HG03558 (cell line): ENCODE data around the gene TM4SF4.

Source experiments
- ATAC-seq: cut with Tn5 transposase; IDR thresholded peaks from one replicate; pipeline ENCODE4 v1.9.1; 2021; ENCODE audit warnings: moderate number of reproducible peaks; ENCODE audit not compliant: unreplicated experiment; ENCODE audit errors: extremely low read depth

The TM4SF4 gene

DNA sequence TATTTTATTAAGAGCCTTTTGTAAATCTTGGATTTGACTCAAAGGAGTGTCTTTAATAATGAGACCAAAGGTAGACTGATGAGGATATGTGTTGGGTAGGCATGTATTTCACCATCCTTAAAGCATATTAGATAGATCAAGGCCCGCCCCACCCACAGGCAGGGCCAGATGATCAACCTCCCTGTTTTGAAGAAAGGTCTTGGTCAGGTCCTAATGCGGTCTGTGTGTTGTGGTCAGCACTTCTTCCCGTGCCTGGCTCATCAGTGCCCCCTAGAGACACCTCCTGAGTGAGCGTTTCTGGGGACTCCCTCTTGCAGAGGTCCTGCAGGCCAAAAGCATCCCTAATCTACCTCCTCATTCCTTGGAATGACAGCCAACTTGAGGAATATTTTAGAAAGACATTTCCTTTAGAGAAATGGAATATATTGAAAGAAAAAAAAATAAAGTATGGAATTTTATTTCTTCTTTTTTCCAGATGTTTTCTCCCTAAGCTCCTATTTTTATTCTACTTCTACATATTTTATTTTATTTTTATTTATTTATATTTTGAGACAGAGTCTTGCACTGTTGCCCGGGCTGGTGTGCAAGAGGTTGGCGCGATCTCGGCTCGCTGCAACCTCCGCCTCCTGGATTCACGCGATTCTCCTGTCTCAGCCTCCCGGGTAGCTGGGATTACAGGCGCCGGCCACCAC is 6.0 kb downstream of the TM4SF4 start:
- peak; percentile 87 for ATAC-seq

DNA sequence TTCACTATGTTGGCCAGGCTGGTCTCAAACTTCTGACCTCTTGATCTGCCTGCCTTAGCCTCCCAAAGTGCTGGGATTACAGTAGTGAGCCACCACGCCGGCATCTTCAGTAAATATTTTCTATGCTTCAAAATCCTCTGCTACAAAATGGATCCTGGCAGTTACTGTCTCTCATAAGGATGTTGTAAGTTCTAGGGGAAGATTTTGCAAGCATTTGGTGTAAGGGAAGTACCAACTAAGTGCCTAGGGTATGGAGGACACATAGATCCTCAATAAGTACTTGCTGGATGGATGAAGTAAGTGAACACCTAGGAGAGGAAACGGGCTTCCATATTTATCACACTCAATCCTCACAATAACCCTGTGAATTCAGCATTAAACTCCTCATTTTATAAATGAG is 6.6 kb downstream of the TM4SF4 start:
- no peak for ATAC-seq

DNA sequence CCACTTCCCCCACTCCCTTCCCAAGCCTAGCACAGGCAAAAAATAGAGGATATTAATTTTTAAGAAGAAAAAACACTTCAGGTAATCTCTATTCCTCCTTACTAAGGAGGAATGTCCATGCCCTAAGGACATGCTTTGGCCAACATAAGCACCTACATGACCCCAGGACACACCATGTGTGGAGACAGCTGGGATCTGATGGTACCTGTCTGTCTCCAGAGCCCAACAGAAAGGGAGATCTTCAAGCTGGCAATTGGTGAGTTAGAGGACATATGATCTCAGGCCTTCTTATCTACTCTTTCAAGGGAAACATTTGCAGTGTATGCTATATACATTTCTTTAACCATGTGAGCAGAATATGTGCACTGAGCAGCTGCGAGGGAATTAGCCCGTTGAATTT is 7.0 kb downstream of the TM4SF4 start:
- no peak for ATAC-seq

DNA sequence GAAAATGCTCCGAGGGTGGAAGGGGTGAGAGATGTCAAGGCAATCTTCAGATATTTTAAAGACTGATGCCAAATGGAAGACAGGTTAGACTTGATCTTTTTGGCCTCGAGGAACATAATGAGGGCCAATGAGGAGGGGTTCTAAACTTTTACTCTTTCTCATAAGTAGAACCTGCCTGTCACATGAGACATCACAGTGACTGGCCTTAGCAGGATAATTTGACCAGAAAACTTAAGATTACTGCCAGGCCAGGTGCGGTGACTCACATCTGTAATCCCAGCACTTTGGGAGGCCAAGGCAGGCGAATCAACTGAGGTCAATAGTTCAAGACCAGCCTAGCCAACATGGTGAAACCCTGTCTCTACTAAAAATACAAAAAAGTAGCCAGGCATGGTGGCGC is 12.2 kb downstream of the TM4SF4 start:
- ATAC-seq = no peak

DNA sequence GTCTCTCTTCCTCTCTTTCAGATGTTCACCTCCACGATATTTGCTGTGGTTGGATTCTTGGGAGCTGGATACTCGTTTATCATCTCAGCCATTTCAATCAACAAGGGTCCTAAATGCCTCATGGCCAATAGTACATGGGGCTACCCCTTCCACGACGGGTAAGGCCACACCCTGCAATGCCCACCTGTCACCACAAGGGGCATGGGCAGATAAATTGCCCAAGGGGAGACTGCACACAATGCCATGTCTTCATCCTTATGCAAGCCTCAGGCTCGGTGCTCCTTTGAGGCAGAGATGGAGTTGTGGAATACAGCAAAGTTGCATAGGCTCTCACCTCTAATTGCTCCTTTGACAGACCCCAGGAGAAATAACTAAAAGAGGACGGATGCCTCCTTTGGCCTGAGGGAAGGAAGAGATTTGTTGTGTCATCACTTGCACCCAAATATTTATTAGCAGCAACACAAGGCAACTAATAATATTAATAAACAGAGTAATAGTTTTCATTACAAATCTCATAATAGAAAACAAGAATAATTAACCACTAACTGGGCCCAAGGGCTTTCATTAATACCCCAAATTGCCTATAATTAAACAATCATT is 13.2 kb downstream of the TM4SF4 start:
- peak; percentile 70 for ATAC-seq

DNA sequence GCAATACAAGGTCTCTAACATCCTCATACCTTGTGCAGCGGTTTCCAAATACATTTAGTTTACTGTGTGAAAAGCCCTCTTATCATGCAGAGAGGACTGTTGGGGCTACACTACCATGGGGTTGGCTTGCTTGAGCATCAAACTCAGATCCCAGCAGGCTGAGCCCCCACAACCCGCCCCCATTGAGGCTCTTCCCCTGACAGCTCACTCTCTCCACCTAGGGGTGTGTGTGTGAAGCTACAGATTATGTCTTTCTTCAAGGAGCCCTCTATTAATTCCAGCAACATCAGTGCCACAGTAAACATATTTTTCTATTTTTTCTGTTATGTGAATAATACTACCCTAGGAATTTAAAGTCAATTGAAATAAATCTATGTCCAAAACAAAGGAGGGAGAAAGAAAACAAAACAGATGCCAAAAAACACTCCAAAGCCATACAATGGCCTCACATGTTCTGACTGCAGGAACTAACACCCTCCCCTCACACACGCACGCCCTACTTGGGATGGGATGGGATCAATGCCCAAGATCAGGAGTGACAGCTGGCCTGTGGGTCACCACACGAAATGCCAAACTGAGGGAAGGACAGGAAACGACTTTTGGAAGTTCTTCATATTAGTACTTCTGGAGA is 14.7 kb downstream of the TM4SF4 start:
- no peak for ATAC-seq

DNA sequence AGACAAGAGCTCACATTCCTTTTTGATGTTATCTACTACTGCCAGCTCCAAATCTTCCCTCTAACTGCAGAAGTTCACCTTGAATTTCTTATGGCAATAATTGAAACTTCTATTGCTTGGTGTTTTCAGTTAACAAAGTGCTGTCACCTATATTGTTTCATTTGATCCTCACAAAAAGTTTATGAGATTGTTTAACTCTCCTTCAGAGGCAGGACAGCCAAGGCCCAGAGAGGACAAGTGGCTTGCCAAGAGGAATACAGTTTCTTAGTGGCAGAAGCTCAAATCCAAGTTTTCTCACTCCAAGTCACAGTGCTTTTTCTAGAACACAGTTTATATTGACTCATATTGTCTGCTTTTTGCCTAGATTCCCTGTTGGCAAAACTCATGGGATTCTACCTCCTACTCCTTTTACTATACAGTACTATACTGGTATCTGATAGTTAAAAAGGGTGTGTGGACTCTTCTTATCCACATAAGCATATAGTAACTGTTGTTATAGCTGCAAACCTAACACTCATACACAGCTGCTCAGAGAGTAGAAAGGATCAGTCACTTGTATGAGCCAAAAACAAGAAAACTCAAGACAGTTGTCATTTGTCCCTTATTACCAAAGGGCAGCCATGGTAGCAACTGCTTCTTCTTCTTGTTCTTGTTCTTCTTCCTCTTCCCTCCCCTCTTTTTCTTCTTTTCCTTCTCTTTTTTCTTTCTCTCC is 15.9 kb downstream of the TM4SF4 start:
- ATAC-seq = no peak

DNA sequence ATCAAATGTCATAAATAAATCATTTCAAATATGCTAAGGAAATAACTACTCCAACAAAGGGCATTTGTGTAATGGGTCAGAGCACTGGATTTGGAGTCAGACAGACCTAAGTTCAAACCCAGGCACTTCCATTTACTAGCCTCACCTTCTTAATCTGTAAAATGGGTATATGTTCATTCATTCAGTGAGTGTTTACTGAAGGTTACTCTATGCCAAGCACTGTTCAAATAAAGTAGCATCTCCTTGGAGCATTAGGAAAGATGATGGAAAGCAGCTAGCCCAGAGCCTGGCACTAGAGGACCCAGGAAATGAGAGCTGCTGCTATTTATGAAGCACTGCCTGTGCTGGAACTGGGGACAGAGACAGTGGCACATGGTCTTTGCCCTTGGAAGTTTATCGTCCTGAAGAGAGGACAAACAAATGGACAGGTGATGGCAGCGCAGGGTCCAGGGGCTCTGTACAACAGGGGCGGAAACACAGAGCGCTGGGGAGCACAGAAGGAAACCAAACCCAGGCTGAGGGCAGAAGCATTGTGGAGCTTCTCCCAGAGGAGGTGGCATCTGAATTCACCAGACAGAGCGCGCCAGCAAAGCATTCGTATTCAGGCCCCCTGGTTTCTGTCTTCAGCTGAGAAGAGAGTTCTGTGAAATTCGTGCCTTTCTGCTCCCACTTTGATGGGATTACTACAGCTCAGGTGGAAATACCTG is 19.0 kb downstream of the TM4SF4 start:
- ATAC-seq = no peak

DNA sequence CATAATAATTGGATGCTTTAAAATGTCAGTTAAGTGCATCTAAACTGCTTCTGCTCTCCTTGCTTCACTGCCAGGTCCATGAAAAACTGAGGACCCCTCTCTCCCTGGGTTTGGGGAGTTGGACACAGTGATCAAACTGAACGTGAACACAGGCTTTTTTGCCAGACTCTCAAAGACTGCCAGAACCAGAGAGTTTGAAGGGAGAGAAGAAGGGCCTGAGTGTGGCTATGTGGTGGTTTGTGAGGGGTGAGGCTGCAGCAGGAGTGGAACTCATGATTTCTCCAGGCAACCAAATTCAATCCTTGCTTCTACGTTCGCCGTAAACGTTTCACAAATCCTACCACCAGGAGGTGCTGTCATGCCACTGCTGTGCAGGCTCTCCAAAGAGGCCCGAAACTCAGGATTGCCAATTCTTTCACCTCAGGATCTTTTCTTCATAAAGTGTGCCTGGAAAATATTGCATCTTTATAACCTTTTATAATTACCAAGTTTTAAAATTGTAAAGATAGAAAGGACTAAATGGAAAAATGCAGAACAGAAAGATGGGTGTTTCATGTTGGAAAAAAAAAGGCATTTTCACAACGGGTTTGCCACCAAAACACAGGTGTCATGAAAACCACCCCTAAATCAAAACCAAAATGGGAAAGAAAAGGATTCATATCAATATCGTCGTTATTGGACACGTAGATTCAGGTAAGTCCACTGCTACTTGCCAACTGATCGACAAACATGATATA is 19.7 kb downstream of the TM4SF4 start:
- ATAC-seq = no peak

DNA sequence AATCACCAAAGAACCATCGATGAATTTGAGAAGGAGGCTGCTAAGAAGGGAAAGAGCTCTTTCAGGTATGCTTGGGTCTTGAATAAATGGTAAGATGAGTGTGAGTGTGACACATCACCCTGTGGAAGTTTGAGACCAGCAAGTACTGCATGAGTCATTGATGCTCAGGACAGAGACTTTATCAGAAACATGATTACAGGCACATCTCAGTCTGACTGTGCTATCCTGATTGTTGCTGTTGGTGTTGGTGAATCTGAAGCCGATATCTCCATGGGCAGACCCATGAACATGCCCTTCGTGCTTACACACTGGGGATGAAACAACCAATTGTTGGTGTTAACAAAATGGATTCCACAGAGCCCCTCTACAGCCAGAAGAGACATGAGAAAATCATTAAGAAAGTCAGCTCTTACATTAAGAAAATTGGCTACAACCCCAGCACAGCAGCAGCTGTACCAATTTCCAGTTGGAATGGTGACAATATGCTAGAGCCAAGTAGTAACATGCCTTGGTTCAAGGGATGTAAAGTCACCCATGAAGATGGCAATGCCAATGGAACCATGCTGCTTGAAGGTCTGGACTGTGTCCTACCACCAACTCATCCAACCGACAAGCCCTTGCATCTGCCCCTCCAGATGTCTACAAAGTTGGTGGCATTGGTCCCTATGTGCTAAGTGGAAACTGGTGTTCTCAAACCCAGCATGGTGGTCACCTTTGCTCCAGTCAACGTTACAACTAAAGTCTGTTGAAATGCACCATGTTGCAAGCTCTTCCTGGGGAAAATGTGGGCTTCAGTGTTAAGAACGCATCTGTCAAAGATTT is 20.5 kb downstream of the TM4SF4 start:
- no peak for ATAC-seq

DNA sequence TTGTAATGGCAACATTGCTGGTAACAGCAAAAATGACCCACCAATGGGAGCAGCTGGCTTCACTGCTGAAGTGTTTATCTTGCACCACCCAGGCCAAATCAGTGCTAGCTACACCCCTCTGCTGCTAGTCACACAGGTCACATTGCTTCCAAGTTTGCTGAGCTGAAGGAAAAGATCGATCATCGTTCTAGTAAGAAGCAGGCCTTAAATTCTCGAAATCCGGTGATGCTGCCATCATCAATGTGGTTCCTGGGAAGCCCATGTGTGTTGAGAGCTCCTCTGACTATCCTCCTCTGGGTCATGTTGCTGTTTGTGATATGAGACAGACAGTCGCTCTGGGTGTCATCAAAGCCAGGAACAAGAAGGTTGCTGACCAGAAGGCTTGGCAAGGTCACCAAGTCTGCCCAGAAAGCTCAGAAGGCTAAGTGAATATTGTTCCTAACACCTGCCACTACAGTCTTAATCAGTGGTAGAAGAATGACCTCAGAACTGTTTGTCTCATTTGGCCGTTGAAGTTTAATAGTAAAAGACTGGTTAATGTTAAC is 21.2 kb downstream of the TM4SF4 start:
- ATAC-seq = no peak

DNA sequence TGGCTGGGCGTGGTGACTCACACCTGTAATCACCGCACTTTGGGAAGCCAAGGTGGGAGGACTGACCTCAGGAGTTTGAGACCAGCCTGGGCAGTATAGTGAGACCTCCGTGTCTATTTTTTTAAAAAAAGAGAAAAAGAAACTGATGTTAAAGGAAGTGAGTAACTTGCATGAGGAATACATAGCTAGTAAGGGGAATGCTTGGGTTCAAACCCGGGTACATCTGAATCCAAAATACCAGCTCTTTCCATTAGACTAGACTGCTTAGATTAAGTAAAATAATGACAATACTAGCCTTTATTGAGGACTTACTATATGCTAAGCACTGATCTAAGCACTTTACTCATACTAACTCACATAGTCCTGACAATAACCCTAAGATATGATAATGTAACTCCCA is 22.4 kb downstream of the TM4SF4 start:
- no peak for ATAC-seq

DNA sequence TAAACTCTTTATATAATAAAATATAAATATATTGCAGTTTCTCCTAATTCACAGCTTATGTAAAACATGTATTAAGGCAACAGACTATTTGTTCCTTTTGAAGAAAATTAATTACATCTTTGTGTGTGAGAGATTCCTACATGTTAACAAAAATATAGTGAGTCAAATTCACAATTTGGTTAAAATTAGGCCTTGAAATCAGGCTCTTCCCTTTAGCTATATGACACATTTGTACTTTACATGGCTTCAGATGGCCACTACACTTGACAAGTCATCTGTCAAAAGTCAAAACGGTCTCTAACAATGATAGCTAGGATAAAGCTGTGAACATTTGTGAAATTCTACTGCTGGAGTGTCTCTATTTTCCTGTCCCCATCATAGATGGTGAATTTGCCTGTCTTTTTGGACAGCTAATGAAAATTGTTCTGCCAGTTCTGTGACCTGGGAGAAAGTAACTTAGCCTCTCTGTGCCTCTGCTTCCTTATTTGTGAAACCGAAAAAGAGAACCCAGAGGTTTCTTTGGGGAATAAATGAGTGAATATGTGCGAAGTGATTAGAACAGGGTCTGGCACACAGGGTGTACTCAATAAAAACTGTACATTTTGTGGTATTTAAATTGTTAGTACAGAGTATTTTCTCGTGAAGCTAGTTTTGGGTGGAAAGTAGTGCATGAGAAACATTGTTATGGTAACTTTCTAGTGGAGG is 23.6 kb downstream of the TM4SF4 start:
- ATAC-seq = no peak

DNA sequence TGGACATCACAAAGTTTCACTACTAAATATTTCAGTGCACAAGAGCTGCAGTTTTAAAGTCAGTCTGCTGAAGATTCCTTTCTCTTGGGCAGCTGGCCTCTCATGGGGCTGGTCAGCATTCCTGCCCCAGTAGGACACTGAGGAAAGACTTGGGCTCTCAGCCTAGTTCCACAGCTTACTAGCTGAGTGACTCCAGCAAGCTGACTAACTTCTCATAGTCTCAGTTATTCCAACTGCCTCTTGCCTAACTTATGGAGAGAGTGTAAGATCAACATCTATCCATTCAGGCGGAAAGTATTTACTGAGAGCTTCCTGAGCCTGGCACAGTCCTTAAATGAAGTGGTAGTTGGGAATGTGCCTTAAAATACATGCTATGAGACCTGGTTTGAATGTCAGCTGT is 27.0 kb downstream of the TM4SF4 start:
- no peak for ATAC-seq

DNA sequence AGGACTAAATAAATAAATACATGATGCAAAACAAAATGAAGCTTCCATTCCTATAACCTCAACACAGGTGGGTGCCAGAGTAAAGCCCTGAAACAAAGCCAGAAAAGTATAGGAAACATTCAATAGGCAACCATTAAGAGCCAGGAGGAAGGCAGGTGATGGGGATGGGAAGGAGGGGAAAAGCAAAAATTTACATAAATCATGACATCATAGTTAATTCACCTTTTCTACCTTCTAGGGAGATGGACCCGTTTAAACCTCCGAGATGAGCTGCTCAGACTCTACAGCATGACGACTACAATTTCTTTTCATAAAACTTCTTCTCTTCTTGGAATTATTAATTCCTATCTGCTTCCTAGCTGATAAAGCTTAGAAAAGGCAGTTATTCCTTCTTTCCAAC is 27.9 kb downstream of the TM4SF4 start:
- ATAC-seq = no peak

DNA sequence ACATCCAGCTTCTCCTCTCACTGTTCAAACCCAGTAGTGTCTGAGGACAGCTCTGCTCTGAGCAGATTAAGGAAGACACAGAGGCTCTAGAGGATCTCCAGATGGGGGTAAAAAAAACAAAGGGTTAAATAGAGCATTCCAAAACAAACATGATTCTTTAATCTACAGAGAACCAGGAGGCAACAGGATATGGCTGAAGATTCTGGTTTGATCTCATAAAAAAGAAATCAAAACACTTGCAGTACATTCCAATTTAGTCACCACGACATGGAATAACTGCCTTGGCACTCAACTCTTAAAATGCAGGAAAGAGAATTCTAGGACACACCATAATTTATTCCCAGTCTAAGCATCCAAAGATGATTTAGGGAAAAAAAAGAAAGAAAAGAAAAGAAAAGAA is 32.0 kb downstream of the TM4SF4 start:
- no peak for ATAC-seq

DNA sequence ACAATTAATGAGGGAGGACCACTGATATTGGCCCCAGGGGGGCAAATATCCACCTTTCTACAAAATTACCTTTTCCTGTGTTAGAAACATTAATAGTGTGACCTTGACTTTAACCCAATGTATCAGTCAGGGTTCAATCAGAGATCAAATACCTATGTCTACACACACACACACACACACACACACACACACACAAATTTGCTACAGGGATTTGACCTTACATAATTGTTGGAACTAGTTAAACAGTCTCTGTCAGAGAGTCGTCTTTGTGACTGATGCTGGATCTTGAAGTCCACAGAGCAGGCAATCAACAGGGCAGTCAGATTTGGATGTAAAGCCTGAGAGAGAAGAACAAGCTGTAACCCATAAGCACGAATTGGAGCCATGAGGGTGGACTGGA is 32.5 kb downstream of the TM4SF4 start:
- ATAC-seq = no peak
